Stimulated activated CD8-positive, alpha-beta memory T cell treated with anti-CD3 and anti-CD28 coated beads, Interleukin-15, amount 100 ng/mL, for 1 hour (primary cell): Measurements from ENCODE around the gene SERBP1.
"Not testable (repeated sequence)": the region's sequence is repeated elsewhere in the genome, so short reads cannot be mapped to it uniquely, and the experiment has no call there.

ENCODE experiments used
- DNase-seq: peaks from one replicate; pipeline ENCODE4 v3.0.0-alpha.2; 2020; ENCODE audit warnings: low read depth

The SERBP1 gene

GRCh38 chr1:67430358-67431155 is at the start of gene SERBP1:
SERBP1 (minus strand) TSS chr1:67430402; CDS start chr1:67430300, 102 bp downstream.
- peak; percentile 83 for DNase-seq

- no peak for DNase-seq
These were observed 49.1 kb upstream of the SERBP1 start for GRCh38 chr1:67479146-67479891.

- DNase-seq: no peak
These were observed 46.7 kb upstream of the SERBP1 start for GRCh38 chr1:67476906-67477305.

GRCh38 chr1:67476006-67476482 is 45.8 kb upstream of the SERBP1 start:
- no peak for DNase-seq

- no peak for DNase-seq
These were observed 41.9 kb upstream of the SERBP1 start for GRCh38 chr1:67472056-67472455.

- DNase-seq: no peak
These were observed 39.2 kb upstream of the SERBP1 start for GRCh38 chr1:67469431-67469830.

- no peak for DNase-seq
These were observed 38.0 kb upstream of the SERBP1 start for GRCh38 chr1:67468066-67468718.

- no peak for DNase-seq
These were observed 35.2 kb upstream of the SERBP1 start for GRCh38 chr1:67465375-67465774.

GRCh38 chr1:67464746-67465145 is 34.5 kb upstream of the SERBP1 start:
- no peak for DNase-seq

- no peak for DNase-seq
These were observed 33.9 kb upstream of the SERBP1 start for GRCh38 chr1:67464058-67464457.

GRCh38 chr1:67463298-67463955 is 33.2 kb upstream of the SERBP1 start:
- no peak for DNase-seq

GRCh38 chr1:67460676-67461500 is 30.7 kb upstream of the SERBP1 start:
- no peak for DNase-seq

GRCh38 chr1:67459068-67459467 is 28.9 kb upstream of the SERBP1 start:
- DNase-seq: no peak

- no peak for DNase-seq
These were observed 28.5 kb upstream of the SERBP1 start for GRCh38 chr1:67458663-67459062.

GRCh38 chr1:67457247-67457646 is 27.0 kb upstream of the SERBP1 start:
- no peak for DNase-seq

GRCh38 chr1:67451815-67452214 is 21.6 kb upstream of the SERBP1 start:
- no peak for DNase-seq

- DNase-seq: no peak
These were observed 21.2 kb upstream of the SERBP1 start for GRCh38 chr1:67451356-67451755.

- DNase-seq: no peak
These were observed 16.7 kb upstream of the SERBP1 start for GRCh38 chr1:67446893-67447292.

- not testable (repeated sequence) for DNase-seq
These were observed 15.8 kb upstream of the SERBP1 start for GRCh38 chr1:67446014-67446413.

- no peak for DNase-seq
These were observed 11.6 kb upstream of the SERBP1 start for GRCh38 chr1:67441739-67442281.

GRCh38 chr1:67441183-67441582 is 11.0 kb upstream of the SERBP1 start:
- DNase-seq: no peak
